Spinal cord (tissue), 10 donors: Measurements from ENCODE around the gene PES1. TPM values are rescaled to one million over a fixed set of nuclear protein-coding genes. Genes with fewer than 3 reads are reported as not detected.
"Not testable (repeated sequence)": the region's sequence is repeated elsewhere in the genome, so short reads cannot be mapped to it uniquely, and the experiment has no call there.

Experiments
- DNase-seq, 6 donors: peaks; one replicate each; pipeline versions ENCODE4 v3.0.0 to v3.0.0-alpha.2; 2013 to 2015; ENCODE audit warnings: low spot score in 6 of 6, low read depth in 4 of 6
- H3K27ac ChIP-seq: one replicate; pipeline ENCODE4 v1.5.1; 2013; ENCODE audit warnings: low read depth, low read length, control low read depth
- H3K27me3 ChIP-seq: one replicate; pipeline ENCODE4 v1.6.1; 2013; ENCODE audit warnings: low read length; ENCODE audit not compliant: control insufficient read depth, insufficient read depth
- H3K36me3 ChIP-seq: one replicate; pipeline ENCODE4 v1.6.1; 2013; ENCODE audit warnings: low read length; ENCODE audit not compliant: control insufficient read depth, insufficient read depth
- H3K4me1 ChIP-seq: one replicate; pipeline ENCODE4 v1.6.1; 2013; ENCODE audit warnings: low read length; ENCODE audit not compliant: control insufficient read depth, insufficient read depth
- H3K4me3 ChIP-seq: one replicate; pipeline ENCODE4 v1.5.1; 2013; ENCODE audit warnings: low read depth, low read length, control low read depth
- H3K9me3 ChIP-seq: one replicate; pipeline ENCODE4 v1.6.1; 2013; ENCODE audit warnings: low read length; ENCODE audit not compliant: control insufficient read depth, insufficient read depth
- WGBS: methylation state at CpG from one replicate; pipeline ENCODE4 v1.1.5; 2013; ENCODE audit warnings: missing lambda C conversion rate; ENCODE audit not compliant: insufficient coverage; 5-methylcytosine and 5-hydroxymethylcytosine counted together
- long read RNA-seq, 4 donors: transcript quantifications; one replicate each; lab custom pipeline, GENCODE V29; 2026
- polyA plus RNA-seq, 2 donors: library from polyadenylated mRNA; unstranded; fragments of 120-200 nt; gene quantifications; one replicate each; pipeline ENCODE4 v1.2.1, GENCODE V29; 2013; ENCODE audit not compliant: insufficient read length in 2 of 2
- total RNA-seq, 2 donors: library from RNA; depleted of rRNA in 1 of 2; stranded (reverse); fragments of 120-200 nt in 1 of 2; fragments of >200 nt in 1 of 2; gene quantifications; one replicate each; pipeline versions ENCODE4 v1.2.3 to v1.2.4, GENCODE V29; 2013 to 2014
- donor health status: healthy.

The PES1 gene
- total RNA-seq, result 10 to 100 TPM; 28.5 to 64.5 TPM
- 10 to 100 TPM; 53.8 to 55.8 TPM for polyA plus RNA-seq
- long read RNA-seq, donor 1, transcript PES1-202 (15 exons, 2,295 nt), result major isoform, 13 of 59 reads
- long read RNA-seq, donor 1, partial matches to known transcripts, result 28 of 59 reads
- long read RNA-seq, donor 1, other reads (novel, unspliced or antisense), result 16 of 59 reads
- long read RNA-seq, donor 2, partial matches to known transcripts, result 0 of 5 reads
- long read RNA-seq, donor 2, other reads (novel, unspliced or antisense), result 0 of 5 reads
- long read RNA-seq, donor 3, partial matches to known transcripts, result 0 of 2 reads
- long read RNA-seq, donor 3, other reads (novel, unspliced or antisense), result 0 of 2 reads
- long read RNA-seq, donor 4, transcript PES1-202 (15 exons, 2,295 nt), result major isoform, 12 of 13 reads
- long read RNA-seq, donor 4, partial matches to known transcripts, result 0 of 13 reads
- long read RNA-seq, donor 4, other reads (novel, unspliced or antisense), result 0 of 13 reads

DNA sequence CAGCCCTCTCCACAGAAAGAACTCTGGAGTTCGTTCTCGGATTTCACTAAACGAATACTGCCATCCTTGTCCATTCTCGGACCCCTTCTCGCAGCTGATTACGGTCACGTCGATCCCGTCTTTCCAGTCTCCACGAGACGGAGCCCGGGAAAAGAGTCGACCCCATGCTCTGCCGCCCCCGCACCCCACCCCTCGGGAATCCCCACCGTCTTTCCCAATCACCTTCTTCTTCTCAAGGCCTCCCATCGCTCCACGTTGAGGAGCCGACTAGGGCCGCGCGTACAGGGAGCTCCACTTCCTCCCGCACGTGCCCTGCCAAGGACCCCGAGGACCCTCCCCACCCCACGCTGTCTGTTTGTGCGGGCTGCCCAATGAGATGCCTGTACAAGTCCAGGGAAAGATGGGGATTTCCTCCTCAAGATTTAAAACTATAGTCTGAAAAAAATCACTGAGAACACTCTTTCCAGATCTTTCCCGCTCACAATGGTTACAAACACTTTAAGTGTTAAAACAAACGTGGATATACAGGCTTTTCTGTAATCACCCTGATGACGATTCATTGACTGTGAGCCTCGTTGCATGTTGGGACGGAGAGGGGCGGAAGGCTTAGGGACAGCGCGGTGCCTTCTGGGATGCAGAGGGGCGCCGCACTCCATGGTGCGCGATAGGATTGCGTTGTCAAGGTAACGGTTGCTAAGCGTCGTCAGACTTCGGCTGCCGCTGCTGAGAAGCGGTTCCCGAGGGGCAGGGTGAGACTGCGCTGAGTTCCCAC, at the start of gene PES1:
TSS of gene PES1 (minus strand) at position 323 of the 772 bp plus-strand sequence. CDS start at position 246, 77 bp downstream.
- peaks cover 10% of the 10 kb centered on the region for H3K4me1 ChIP-seq
- DNase-seq, result peak; percentile 96 to 100 (median 98)
- no peaks in the 10 kb centered on the region for H3K9me3 ChIP-seq
- H3K27ac ChIP-seq, result peak within 1 kb of the TSS; percentile 74
- under 1% methylated on average over 45 of the region's 49 CpGs for WGBS
- H3K36me3 ChIP-seq, result peaks cover 26% of the 10 kb centered on the region
- H3K4me3 ChIP-seq, result peak within 1 kb of the TSS; percentile 63
- H3K27me3 ChIP-seq, result no peaks in the 10 kb centered on the region

DNA sequence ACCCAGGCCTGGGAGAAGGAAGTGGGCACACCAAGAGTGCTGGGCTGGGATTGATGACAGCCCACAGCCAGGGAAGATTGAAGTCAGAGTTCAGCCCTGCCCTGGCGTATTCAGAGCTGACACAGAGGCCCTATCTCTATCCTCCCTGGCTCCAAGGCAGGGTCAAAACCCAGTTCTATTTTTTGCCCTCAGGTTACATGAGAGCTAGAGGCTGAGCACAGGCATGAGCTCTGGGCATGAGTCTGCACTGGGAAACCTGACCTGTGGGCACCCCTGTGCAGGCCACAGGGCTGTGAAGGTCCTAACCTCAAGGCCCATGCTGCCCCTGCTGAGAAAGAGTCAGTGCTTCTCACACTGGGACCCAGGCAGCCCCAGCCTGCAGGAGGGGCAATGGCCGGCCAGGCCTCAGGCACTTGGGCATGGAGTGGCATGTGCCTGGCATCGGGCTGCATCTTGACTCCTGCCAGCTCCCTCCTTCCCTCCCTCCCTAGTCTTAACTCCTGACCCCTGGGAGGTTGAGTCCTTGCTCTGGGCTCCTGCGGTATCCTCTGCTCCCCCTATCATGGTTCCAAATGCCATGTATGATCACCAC, 49.2 kb upstream of the PES1 start:
- H3K27ac ChIP-seq, result no peak overlapping the region
- no peak for DNase-seq
- peaks cover 19% of the 10 kb centered on the region for H3K36me3 ChIP-seq
- H3K9me3 ChIP-seq, result no peaks in the 10 kb centered on the region
- H3K4me1 ChIP-seq, result peaks cover 31% of the 10 kb centered on the region
- 88% methylated on average over 3 of the region's 4 CpGs for WGBS
- H3K27me3 ChIP-seq, result no peaks in the 10 kb centered on the region
- no peak overlapping the region for H3K4me3 ChIP-seq

DNA sequence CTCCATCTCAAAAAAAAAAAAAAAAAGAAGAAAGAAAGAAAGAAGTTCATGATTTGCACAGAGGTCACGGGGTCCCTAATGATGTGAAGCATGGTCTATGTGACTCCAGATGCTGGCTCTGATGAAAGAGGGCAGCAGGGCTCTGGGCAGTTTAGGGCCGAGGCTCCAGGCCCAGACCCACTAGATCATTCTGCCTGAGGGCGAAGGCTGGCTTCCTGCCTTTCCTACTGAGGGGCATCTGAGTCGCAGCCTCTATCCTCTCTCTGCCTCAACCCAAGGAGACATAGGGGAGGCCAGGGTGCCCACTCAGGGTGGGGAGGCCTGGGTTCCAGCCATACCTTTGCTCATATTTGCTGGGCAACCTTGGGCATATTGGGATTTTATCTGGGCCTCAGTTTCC, 48.7 kb upstream of the PES1 start:
- Histone ChIP-seq H3K27me3 (no peaks in the 10 kb centered on the region), H3K36me3 (peaks cover 19% of the 10 kb centered on the region), H3K4me3 (no peak overlapping the region), H3K27ac (no peak overlapping the region), H3K4me1 (peaks cover 32% of the 10 kb centered on the region), H3K9me3 (no peaks in the 10 kb centered on the region)
- DNase-seq, result no peak
- 100% methylated on average over 3 of the region's 4 CpGs for WGBS

DNA sequence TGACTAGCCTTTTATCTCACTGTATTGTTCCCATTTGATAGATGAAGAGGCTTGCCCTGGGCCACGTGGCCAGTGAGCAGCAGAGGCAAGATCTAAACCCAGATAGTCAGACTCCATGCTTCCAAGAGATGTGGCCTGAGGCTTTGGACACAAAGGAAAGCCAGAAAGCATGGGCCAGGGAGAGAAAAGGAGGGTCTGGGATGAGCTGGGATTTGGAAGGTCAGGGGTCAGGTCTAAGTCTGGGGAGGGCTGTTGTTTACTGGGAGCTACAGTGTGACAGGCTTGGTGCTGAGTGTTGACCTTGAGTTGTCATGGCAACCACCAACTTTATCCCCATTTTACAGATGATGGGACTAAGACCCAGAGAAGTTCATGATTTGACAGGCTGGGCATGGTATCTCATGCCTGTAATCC, 46.0 kb upstream of the PES1 start:
- Histone ChIP-seq H3K27me3 (no peaks in the 10 kb centered on the region), H3K27ac (no peak overlapping the region), H3K36me3 (peaks cover 16% of the 10 kb centered on the region), H3K9me3 (no peaks in the 10 kb centered on the region), H3K4me3 (no peak overlapping the region), H3K4me1 (peaks cover 39% of the 10 kb centered on the region)
- 33% methylated on average over 1 of the region's 1 CpG for WGBS
- DNase-seq, result peak in 1 of 6 donors; percentile 6

DNA sequence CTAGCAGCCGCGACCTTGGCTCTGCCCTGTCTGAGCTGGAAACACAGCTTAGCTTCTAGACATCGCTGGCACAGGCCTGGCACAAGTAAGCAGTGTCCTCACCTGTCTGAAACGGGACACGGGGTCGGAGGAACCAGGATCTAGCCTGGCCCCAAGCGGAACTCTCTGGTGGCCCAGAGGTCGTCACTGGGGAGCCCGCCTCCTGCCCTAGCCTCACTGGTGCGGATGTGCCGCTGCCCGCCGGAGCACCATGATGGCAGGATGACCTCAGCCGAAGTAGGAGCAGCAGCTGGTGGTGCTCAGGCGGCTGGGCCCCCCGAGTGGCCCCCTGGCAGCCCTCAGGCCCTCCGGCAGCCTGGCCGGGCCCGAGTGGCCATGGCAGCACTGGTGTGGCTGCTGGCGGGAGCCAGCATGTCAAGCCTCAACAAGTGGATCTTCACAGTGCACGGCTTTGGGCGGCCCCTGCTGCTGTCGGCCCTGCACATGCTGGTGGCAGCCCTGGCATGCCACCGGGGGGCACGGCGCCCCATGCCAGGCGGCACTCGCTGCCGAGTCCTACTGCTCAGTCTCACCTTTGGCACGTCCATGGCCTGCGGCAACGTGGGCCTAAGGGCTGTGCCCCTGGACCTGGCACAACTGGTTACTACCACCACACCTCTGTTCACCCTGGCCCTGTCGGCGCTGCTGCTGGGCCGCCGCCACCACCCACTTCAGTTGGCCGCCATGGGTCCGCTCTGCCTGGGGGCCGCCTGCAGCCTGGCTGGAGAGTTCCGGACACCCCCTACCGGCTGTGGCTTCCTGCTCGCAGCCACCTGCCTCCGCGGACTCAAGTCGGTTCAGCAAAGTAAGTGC, 44.7 kb upstream of the PES1 start:
- Histone ChIP-seq H3K36me3 (peaks cover 16% of the 10 kb centered on the region), H3K27ac (peak overlapping the region; percentile 61), H3K9me3 (no peaks in the 10 kb centered on the region), H3K4me3 (peak overlapping the region; percentile 54), H3K4me1 (peaks cover 39% of the 10 kb centered on the region), H3K27me3 (no peaks in the 10 kb centered on the region)
- peak in 1 of 6 donors; percentile 18 for DNase-seq
- 49% methylated on average over 35 of the region's 45 CpGs for WGBS

DNA sequence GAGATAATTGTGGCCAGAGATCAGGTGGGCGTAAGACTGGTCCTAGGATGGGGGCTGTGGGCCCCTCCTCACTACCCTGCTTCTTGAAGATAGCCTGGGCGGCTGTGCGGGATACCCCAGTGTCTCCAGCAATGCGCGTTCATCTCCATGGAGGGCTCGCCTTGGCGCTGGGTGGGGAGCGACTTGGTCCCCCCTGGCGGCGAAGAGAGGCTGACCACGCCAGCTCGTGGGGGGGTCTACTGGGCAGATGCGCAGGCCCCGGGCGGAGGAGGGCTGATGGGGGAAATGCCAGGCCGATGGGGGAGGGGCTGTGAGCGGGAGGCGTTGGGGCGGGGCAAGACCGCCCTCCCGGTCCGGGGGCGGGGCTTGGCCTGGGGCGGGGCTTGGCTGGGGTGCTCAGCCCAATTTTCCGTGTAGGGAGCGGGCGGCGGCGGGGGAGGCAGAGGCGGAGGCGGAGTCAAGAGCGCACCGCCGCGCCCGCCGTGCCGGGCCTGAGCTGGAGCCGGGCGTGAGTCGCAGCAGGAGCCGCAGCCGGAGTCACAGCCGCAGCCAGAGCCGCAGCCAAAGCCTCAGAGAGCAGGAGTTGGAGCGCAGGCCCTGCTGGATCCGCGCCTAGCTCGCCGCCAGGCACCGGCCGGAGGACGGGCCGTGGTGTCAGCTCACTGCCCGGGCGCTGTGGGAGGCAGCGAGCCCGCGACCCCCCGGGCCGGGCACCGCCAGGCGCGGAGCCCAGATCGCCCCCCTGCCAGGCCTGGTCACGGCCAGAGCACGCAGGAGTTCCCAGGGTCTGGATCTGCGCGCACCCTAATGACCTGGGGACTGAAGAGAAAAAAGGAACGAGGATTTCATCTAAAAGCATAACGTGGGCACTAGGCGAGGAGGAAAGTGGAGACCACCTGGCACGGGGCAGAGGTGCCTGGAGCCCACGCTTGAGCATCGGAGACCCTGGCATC, 43.8 kb upstream of the PES1 start, which contains the start of gene SLC35E4:
TSS of gene SLC35E4 (plus strand) at position 509 of the 953 bp plus-strand sequence. CDS start 670 bp downstream, outside the sequence.
- Histone ChIP-seq H3K4me3 (peak within 1 kb of the TSS; percentile 54), H3K9me3 (no peaks in the 10 kb centered on the region), H3K36me3 (peaks cover 9% of the 10 kb centered on the region), H3K27ac (peak within 1 kb of the TSS; percentile 85), H3K27me3 (no peaks in the 10 kb centered on the region), H3K4me1 (peaks cover 36% of the 10 kb centered on the region)
- DNase-seq, result peak; percentile 66 to 97 (median 85)
- WGBS, result under 1% methylated on average over 73 of the region's 75 CpGs

DNA sequence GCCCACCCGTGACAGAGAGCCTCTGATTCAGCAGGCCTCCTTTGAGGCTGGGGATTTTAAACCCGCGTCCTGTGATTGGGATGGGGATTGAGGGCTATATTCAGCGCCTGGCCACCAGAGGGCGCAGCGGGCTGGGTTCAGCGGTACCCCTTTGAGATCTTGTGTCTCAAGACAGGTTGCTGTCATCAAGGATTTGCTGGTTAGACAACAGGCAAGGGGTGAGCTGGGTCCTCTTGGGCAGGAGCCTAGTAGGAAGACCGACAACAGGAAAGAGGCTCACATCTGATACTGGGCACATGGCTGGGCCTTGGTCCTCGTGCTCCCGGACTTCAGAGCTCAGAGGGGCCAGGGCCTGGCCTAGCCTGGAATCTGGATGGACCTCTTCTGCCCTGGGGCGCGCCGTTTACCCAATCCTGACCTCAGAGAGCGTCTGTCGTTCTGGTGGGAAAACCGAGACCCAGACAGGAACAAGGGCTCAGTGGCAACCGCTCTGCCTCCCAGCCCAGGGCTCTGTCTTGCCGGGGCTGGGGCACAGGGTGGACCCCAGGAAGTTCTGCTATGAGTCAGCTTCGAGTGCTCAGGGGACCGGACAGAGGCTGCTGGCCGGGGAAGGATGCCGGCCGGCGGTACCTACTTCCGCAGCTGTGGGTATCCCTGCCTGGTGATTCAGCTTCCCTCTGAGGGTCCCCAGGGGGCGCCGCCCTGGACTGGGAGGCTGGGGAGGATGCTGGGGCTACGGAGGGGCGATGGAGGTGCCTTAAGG, 42.9 kb upstream of the PES1 start:
- H3K9me3 ChIP-seq, result no peaks in the 10 kb centered on the region
- DNase-seq, result peak in 4 of 6 donors; percentile 65 to 94 (median 81)
- WGBS, result 14% methylated on average over 29 of the region's 29 CpGs
- no peaks in the 10 kb centered on the region for H3K27me3 ChIP-seq
- H3K36me3 ChIP-seq, result peaks cover 8% of the 10 kb centered on the region
- H3K27ac ChIP-seq, result peak overlapping the region; percentile 85
- peak overlapping the region; percentile 45 for H3K4me3 ChIP-seq
- H3K4me1 ChIP-seq, result peaks cover 33% of the 10 kb centered on the region

DNA sequence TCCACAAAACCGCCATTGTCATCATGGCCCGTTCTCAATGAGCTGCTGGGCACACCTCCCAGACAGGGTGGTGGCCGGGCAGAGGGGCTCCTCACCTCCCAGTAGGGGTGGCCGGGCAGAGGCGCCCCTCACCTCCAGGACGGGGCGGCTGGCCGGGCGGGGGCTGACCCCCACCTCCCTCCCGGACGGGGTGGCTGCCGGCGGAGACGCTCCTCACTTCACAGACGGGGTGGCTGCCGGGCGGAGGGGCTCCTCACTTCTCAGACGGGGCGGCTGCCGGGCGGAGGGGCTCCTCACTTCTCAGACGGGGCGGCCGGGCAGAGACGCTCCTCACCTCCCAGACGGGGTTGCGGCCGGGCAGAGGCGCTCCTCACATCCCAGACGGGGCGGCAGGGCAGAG, 39.8 kb upstream of the PES1 start:
- DNase-seq, H3K27ac ChIP-seq, H3K9me3 ChIP-seq, H3K27me3 ChIP-seq, H3K4me3 ChIP-seq: not testable (repeated sequence)
- 83% methylated on average over 2 of the region's 31 CpGs for WGBS
- Histone ChIP-seq H3K4me1 (peaks cover 35% of the 10 kb centered on the region), H3K36me3 (peaks cover 12% of the 10 kb centered on the region)
